HL-60 (cell line): ENCODE results near the gene TPMT.

Experiments
- DNase-seq, 2 experiments: peaks; one replicate each; pipeline ENCODE4 v3.0.0-alpha.2; 2010 to 2020; ENCODE audit warnings: low read depth in 1 of 2, low spot score in 1 of 2
- H3K27ac ChIP-seq: fragments of 250-450 bp; sonication (Bioruptor Pico); replicated peaks from 2 replicates; pipeline ENCODE4 v1.5.1; 2020; ENCODE audit warnings: mild to moderate bottlenecking, moderate library complexity
- H3K27me3 ChIP-seq: fragments of 250-450 bp; sonication (Bioruptor Pico); 2 replicates; pipeline ENCODE4 v1.5.1; 2021; ENCODE audit warnings: mild to moderate bottlenecking, moderate library complexity; ENCODE audit not compliant: insufficient read depth, poor library complexity, severe bottlenecking
- H3K4me3 ChIP-seq: replicated peaks from 2 replicates; pipeline ENCODE4 v1.5.1; 2011; ENCODE audit warnings: mild to moderate bottlenecking, control low read depth, low read length; ENCODE audit not compliant: insufficient read depth
- CTCF ChIP-seq: IDR thresholded peaks from one replicate; pipeline ENCODE4 v1.5.1; 2011; ENCODE audit warnings: low read length, control low read depth, inconsistent platforms; ENCODE audit not compliant: insufficient read depth
- GABPA ChIP-seq: IDR thresholded peaks from 2 replicates; pipeline ENCODE4 v1.6.1; 2012; ENCODE audit warnings: low read depth
- POLR2AphosphoS5 ChIP-seq: IDR thresholded peaks from 2 replicates; pipeline ENCODE4 v1.6.1; 2012; ENCODE audit warnings: low read depth
- REST ChIP-seq: IDR thresholded peaks from 2 replicates; pipeline ENCODE4 v1.6.1; 2012; ENCODE audit warnings: low read depth; ENCODE audit not compliant: insufficient replicate concordance
- SPI1 ChIP-seq: IDR thresholded peaks from 2 replicates; pipeline ENCODE4 v1.6.1; 2012; ENCODE audit warnings: low read depth, mild to moderate bottlenecking, borderline replicate concordance

The TPMT gene

GRCh38 chr6:18189196-18189595 is 34.3 kb upstream of the TPMT start:
- H3K4me3 ChIP-seq = no peak overlapping the region
- DNase-seq = no peak
- H3K27me3 ChIP-seq = no peaks in the 10 kb centered on the region
- no peak for TF ChIP-seq CTCF
- H3K27ac ChIP-seq = no peak overlapping the region

- DNase-seq = no peak
- Histone ChIP-seq H3K27me3 (no peaks in the 10 kb centered on the region), H3K4me3 (no peak overlapping the region), H3K27ac (no peak overlapping the region)
- no peak for TF ChIP-seq GABPA
- no peak for TF ChIP-seq SPI1
- no peak for TF ChIP-seq CTCF
- no peak for TF ChIP-seq POLR2AphosphoS5
- TF ChIP-seq REST = no peak
These were observed 32.8 kb upstream of the TPMT start for GRCh38 chr6:18187701-18188100.

- DNase-seq = peak in 1 of 2 experiments; percentile 30
- TF ChIP-seq SPI1 (no peak; the same call in 1 of the 2 replicates), REST (no peak), POLR2AphosphoS5 (no peak)
These were observed 31.8 kb upstream of the TPMT start for GRCh38 chr6:18186540-18187250.

GRCh38 chr6:18186033-18186432 is 31.2 kb upstream of the TPMT start:
- Histone ChIP-seq H3K4me3 (no peak overlapping the region), H3K27me3 (no peaks in the 10 kb centered on the region), H3K27ac (peak overlapping the region; percentile 39)
- TF ChIP-seq REST = no peak
- TF ChIP-seq GABPA = no peak
- DNase-seq = peak in 1 of 2 experiments; percentile 2

More at GRCh38 chr6:18186540-18187250, 31.8 kb upstream of the TPMT start:
- no peak overlapping the region for H3K4me3 ChIP-seq
- peak overlapping the region; percentile 39 for H3K27ac ChIP-seq
- no peaks in the 10 kb centered on the region for H3K27me3 ChIP-seq
